NCI-H2227 (cell line): ENCODE results near the gene ATG10.
"Not testable (repeated sequence)": the region's sequence is repeated elsewhere in the genome, so short reads cannot be mapped to it uniquely, and the experiment has no call there.

ENCODE experiments used
- DNase-seq: peaks from one replicate; lab custom pipeline; 2025; ENCODE audit not compliant: unreplicated experiment; lab: John Stamatoyannopoulos, UW

ATG10 gene

DNA sequence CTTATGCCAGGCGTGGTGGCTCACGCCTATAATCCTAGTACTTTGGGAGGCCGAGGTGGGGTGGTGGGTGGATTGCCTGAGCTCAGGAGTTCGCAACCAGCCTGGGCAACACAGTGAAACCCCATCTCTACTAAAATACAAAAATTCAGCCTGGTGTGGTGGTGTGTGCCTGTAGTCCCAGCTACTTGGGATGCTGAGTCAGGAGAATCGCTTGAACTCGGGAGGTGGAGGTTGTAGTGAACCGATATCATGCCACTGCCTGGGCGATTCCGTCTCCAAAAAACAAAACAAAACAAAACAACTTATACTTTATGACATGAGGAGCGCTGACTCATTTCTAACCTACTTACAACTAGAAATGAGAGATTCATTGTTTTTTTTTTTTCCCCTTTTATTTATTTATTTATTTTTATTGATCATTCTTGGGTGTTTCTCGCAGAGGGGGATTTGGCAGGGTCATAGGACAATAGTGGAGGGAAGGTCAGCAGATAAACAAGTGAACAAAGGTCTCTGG is 10.4 kb downstream of the ATG10 start:
- DNase-seq: not testable (repeated sequence)

DNA sequence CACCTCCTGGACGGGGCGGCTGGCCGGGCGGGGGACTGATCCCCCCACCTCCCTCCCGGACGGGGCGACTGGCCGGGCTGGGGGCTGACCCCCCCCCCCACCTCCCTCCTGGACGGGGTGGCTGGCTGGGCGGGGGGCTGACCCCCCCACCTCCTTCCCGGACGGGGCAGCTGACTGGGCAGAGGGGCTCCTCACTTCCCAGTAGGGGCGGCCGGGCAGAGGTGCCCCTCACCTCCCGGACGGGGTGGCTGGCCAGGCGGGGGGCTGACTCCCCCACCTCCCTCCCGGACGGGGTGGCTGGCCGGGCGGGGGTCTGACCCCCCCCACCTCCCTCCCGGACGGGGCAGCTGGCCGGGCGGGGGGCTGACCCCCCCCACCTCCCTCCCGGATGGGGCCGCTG is 11.3 kb downstream of the ATG10 start:
- not testable (repeated sequence) for DNase-seq

DNA sequence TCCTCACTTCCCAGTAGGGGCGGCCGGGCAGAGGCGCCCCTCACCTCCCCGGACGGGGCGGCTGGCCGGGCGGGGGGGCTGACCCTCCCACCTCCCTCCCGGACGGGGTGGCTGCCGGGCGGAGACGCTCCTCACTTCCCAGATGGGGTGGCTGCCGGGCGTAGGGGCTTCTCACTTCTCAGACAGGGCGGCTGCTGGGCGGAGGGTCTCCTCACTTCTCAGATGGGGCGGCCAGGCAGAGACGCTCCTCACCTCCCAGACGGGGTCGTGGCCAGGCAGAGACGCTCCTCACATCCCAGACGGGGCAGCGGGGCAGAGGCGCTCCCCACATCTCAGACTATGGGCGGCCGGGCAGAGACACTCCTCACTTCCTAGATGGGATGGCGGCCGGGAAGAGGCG is 11.7 kb downstream of the ATG10 start:
- DNase-seq: not testable (repeated sequence)

DNA sequence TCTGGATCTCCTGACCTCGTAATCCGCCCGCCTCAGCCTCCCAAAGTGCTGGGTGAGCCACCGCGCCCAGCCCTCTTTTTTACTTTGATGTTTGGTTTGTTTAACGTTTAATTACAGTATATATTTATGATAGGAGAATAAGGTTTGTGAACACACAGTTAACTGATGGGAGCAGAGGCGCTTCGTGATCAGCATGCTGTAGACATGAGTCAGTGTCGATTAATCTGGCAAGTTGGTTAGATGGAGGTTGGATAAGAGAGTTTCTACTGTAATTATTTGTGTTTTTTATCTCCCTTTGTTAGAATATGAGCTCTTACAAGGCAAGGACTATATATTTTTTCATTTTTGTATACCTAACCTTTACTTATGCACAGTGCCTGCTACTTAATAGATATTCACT is 14.3 kb downstream of the ATG10 start:
- no peak for DNase-seq

DNA sequence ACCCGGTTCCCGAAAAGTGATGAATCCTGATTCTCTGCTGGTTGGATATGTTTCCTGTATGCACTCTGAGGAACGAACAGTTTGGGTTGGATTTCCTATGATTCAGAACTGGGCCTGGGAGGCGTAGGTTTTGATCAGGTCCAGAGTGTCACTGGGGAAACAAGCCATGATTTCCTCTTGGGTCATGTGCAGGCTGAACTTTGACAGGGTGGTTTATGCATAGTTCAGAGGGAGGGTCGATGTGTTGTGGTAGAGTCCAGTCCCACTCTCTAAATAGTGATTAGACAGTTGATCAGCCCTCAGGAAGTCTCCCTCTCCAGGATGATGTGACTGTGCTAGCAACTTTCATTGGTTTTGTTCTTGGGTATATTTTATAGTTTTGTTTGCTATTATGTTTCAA is 17.4 kb downstream of the ATG10 start:
- no peak for DNase-seq

DNA sequence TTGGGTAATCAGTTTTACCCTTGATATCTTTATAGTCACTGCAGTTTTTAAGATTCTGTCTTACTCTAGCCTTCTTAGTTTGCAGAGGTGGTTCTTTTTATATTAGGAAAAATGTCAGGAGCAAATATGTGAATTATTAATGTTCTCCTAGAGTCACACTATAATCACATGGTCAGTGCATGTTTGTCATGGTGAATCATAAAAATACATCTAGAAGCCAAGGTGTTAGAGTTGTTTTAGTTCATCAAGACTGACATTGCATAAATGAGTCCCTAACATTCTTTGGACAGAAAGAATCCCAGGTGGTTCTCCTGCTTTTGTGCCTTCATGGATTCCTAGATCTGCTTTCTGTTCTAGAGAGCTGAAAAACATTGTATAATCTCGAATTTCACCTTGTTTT is 22.9 kb downstream of the ATG10 start:
- DNase-seq: no peak

DNA sequence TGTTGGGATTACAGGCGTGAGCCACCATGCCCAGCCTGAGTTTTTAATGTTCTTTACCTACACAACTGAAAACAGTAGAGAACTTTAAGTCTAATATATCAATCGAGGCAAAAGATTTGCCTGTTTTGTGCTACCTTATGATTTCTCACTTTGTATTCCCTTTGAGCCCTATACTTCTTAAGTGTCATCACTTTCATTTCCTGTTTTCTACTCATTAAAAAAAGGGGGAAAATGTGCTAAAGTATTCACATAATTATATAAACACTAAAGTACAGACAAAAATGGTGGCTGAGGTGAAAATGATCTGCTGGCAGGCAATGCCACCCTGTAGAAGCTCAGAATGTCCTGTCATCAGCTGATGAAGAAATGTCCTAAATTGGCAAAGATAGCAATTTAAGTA is 23.6 kb downstream of the ATG10 start:
- no peak for DNase-seq

DNA sequence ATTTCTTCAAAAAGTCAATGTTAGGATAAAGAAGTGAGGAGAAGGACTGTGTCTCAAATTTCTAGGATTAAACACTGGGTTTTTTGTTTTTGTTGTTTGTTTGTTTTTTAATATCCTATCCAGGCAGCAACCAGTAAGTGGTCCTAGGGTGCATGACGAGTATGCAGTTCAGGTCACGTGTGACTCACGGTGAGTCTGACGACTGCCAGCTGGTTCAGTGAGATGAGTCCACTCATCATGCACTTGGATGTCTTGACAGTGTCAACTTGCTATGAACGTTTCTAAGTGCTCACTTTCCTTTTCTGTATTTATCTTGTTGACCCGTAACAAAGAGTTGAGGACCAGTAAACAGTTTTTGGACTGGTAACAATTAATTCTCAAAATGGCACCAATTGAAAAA is 32.7 kb downstream of the ATG10 start:
- DNase-seq: no peak

DNA sequence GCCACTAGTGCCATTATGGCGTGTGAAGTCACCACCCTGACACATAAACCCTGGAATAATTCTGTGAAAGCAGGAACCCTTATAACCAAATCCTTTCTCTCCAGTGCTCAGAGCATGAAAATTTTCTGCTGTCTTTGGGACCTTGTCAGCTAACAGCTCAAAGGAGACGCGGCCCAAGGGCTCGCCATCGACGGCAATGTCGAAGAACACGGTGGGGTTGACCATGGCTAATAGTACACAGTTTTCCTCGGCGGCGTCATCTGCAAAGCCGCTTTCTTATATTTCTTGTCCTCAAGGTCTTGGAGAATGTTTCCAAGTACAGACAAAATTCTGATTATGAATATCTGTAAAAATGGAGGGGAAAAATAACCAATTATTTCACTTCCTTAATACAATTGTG is 38.0 kb downstream of the ATG10 start:
- DNase-seq: not testable (repeated sequence)

DNA sequence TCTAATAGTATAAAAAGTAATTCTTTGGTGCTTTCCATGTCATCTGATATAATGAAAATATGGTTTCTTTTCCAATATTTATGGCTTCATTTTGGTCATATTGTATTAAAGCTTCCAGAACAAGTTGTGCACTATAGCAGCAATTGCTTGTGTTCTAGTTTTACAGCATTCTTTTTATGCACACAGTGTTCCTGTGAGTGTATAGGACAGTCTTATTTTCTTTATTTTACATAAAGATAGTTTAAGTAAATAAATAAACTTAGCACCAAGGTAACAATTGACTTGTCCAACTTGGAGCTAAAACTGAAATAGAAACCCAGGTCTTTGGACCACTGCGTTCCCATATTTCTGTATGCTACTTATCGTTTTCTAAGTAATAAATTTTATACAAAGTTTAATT is 38.9 kb downstream of the ATG10 start:
- no peak for DNase-seq

DNA sequence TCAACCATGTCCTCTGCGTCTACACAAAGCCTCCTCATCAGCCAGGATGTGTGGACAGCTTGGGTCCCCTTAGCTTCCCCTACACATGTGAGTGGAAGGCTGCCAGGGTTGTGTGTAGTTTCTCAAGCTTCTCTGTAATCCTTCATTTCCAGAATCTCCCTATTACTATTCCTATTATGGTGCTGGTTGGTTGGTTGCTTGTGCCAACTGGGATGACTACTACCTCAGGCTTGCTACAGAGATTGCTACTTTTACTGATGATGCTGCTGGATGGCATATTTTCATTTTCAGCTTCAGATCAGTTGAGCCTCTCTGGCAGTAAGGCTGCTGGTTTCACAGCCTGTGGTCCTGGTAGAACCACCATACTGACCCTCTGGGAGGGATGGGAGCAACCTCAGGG is 39.9 kb downstream of the ATG10 start:
- no peak for DNase-seq

DNA sequence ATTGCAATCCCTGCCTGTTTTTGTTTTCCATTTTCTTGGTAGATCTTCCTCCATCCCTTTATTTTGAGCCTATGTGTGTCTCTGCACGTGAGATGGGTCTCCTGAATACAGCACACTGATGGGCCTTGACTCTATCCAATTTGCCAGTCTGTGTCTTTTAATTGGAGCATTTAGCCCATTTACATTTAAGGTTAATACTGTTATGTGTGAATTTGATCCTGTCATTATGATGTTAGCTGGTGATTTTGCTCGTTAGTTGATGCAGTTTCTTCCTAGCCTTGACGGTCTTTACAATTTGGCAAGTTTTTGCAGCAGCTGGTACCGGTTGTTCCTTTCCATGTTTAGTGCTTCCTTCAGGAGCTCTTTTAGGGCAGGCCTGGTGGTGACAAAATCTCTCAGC is 42.8 kb downstream of the ATG10 start:
- DNase-seq: not testable (repeated sequence)

DNA sequence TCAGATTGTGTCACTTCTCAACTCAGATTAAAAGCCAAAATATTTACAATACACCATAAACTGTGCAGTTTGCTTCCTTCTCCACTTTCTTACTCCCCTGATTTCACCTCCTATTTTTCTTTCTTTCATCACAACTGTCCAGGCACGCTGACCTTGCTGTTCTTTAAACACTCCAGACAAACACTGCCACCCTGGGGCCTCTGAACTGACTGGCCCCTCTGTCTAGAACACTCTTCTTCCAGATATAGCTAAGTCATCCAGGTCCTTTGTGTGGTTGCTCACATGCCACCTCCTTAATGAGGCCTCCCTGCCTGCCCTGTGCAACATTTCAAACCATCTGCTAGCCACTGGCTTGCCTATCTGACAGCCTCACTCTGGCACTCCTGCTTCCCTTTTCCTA is 46.6 kb downstream of the ATG10 start:
- DNase-seq: no peak

DNA sequence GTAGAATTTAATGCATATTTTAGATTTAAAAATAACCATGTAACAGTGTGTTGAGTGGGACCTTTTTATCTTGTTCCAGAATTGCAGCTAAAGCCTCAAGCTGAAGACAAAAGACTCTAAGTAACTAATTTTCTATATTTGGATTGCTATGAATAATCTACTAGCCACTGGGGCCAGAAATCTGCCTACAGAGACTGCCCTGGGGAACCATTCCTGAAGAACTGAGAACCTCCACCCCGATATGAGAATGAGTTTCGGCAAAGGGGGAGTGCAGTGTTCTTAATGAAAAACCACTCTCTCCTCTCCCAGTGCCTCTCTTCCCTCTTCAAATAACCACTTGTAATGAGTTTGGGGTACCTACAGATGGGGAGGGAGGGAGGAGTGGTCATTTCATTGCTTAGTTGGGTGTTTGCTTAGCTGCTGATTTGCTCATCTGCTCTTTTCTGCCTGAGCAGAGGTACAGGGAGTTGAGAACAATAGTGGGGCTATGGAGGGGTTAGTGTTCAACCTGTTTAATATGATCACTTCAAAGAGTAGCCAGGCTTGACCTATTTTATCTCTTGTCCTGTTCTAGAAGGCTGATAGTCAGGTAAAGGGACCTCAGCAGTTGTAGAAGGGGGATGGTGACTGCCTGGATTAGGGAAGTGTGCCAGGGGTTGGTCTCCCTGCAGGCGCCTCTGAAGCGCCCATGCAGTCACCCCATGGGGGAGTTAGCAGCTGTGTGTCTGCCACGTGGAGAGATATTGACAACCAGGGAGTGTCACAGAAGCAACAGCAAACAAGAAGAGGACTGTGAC is 47.7 kb downstream of the ATG10 start:
- no peak for DNase-seq

DNA sequence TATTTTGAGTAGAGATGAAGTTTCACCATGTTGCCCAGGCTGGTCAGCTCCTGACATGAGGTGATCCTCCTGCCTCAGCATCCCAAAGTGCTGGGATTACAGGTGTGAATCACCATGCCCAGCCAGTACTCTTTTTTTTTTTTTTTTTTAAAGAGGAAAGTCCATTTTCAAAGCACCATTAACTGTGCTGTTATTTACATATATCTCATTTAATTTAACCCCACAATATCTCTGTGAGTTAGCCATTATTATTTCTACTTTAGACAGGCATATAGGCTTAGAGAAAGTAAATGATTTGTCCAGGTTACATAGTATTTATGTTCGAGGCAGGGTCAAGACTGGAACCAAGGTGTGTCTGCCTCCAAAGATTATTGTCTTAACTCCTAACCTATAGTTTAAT is 50.7 kb downstream of the ATG10 start:
- no peak for DNase-seq

DNA sequence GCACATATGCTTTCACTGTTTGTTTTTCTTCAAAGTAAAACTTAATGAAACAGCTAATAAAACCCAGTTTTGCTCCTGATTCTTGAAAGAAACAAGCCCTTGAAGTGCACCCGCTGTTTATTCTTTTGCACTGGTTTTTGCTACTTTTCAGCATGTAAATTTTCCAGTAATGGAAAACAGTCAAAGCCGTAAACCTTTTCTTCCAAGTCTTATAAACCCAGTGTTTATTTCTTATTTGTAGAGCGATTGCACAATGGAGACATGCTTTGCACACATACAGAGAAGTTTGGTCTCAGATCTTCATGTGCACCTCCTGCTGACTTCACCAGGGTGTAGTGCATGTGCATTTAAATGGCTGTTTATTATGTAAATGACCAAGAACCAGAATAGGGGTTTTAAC is 51.8 kb downstream of the ATG10 start:
- no peak for DNase-seq

DNA sequence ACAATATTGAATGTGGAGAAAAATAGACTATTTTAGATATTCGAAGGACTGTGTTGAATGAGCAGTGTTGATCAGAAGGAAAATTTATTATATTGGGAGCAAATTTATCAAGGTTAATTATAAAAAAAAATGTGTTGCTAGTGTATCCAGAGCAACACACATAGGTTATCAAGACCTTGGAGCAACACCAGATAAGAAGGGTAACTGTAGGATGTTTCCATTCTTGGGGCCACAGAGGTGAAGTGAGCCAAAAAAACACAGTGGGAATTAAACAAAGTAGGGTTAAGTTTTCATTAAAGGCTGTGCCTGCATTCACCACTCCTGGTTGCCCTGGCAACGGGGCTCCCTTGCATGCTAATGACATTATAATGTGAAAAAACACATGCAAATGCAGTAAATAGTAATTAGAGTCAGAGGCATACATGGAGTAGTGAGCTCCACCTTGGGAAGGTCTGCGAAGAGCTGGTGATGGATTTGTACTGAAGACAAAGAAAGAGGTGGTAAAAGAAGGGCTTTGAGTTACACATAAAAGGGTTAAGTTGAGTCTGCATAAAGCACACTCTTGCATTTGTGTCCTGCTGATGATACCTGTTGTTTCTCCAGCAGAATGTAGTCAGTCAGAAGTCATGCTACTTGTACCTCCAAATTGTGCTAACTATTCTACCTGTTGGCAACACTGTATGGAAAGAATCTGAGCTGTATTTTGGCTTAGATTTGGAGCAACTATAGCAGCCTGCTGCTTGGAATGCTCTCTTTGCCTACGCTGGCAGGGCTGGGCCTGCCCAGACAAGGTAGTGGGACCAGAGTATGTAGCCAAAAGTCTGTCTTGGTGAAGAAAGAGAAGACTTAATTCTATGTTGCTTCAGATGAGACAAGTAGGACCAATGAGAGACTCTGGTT is 59.6 kb downstream of the ATG10 start:
- no peak for DNase-seq

DNA sequence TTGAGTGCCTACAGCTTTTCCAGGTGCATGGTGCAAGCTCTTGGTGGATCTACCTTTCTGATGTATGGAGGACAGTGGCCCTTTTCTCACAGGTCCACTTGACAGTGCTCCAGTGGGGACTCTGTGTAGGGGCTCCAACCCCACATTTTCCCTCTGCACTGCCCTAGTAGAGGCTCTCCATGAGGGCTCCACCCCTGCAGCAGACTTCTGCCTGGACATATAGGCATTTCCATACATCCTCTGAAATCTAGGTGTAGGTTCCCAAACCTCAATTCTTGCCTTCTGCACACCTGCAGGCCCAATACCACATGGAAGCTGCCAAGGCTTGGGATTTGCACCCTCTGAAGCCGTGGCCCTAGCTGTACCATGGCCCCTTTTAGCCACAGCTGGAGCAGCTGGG is 71.1 kb downstream of the ATG10 start:
- DNase-seq: not testable (repeated sequence)

DNA sequence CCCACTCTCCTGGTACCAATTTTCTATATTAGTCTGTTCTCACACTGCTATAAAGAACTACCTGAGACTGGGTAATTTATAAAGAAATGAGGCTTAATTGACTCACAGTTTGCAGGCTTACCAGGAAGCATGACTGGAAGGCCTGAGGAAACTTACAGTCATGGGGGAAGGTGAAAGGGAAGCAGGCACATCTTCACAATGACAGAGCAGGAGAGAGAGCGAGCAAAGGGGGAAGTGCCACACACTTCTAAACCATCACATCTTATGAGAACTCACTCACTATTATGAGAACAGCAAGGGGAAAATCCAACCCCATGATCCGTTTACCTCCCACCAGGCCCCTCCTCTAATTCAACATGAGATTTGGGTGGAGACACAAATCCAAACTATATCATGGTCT is 72.2 kb downstream of the ATG10 start:
- no peak for DNase-seq

DNA sequence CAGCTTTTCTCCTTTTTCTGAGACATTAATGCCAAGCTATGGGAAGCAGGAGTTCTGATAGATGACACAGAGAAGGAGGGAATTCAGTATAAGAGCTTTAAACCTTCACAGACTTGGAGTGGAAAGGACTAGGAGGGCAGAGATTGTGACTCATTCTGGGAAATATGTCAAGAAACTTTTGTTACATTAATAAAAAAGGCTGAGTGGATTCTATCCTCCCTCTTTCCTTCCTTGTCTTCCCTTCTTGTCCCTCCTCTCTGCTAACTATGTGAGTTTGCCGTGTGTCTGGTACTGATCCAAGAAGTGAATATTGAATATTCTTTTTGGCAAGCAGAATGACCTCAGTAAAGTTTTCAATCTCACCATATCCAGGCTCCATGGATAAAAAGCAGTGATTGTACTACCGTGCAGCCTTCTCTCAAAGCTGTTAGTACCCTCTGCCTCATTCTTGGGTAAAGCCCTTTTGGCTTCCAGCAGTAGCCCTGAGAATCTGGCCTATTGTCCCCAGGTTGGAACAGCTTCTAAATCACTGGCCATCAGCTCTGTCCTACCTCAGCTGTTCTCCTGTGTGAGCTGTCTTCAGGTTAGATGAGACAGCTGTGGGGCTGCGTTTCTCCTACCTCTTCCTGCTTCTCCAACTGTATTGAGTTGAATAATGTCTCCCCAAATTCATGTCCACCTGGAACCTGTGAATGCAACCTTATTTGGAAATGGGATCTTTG is 73.9 kb downstream of the ATG10 start:
- no peak for DNase-seq

DNA sequence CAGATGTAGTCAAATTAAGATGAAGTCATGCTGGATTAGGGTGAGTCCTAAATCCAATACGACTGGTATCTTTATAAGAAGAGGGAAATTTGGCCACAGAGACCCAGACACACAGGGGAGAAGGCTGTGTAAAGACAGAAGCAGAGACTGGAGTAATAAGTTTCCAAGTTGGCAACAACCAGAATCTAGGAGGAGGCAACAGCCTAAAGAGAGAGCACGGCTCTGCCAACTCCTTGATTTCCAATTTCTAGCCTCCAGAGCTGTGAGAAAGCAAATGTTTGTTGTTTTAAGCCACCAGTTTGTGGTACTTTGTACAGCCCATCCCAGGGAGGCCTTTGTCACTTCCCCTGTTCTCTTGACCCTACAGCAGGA is 74.4 kb downstream of the ATG10 start:
- DNase-seq: no peak
